COR-L47 (cell line): ENCODE measurements around the gene PCNA.
A peak's percentile ranks its signal among the peaks of the same experiment; 100 is the strongest.
"Not testable (repeated sequence)": the region's sequence is repeated elsewhere in the genome, so short reads cannot be mapped to it uniquely, and the experiment has no call there.

Experiments used
- DNase-seq: peaks from one replicate; lab custom pipeline; 2025; lab: John Stamatoyannopoulos, UW

Gene PCNA

DNA sequence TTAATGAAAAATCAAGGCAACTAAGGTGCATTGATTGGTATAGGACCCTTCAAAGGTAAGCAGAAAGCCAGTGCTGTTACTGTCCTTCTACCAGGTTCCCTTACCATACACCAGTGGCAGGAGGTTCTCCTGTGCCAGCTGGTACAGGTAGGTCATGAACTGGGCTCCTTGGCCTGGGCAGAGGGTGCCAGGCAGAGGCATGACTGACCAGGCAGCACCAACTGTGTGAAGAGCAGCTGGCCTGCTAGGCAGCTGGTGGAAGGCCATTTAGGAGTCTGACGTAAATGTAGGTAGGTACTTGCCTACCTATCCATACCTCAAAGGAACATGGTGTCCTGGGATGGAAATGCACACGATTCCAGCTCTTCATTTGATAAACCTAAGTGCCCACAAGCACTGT lies 23.3 kb downstream of the PCNA start:
- DNase-seq, result no peak

DNA sequence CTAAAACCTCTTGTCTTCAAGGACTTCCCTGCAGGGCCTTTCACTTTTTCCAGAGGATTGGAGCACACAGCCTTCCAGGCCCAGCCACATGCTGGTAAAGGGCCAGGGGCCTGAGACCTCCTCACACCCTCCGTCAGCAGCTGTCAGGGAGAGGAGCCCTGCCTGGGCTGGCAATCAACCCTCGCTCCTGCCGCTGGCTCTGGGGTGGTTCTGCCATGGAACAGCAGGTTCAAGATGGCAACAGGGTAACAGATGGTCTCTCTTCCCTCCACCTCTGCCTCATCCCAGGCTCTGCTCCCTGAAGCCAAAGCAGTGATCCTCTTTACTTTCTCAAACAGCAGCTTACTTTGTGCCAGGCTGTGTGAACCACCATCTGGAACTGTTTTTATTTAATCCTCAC lies 23.8 kb downstream of the PCNA start:
- DNase-seq, result no peak

DNA sequence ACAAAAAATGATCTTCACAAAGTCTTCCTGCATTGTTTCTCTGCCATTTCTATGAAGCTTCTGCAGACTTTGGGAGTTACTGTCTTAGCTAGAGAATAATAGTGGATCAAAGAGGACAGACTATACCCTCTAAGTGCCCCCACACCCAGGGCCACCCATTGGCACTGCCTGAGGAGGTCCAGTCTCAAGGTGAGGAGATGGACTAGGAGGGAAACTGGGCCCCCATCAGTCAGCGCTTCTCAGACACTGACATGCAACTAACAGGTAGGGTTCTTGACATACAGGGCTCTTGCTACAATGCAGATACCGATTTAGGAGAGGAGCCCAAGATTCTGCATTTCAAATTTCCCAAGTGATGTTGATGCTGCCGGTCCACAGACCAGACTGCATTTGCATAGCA lies 24.3 kb downstream of the PCNA start:
- no peak for DNase-seq

DNA sequence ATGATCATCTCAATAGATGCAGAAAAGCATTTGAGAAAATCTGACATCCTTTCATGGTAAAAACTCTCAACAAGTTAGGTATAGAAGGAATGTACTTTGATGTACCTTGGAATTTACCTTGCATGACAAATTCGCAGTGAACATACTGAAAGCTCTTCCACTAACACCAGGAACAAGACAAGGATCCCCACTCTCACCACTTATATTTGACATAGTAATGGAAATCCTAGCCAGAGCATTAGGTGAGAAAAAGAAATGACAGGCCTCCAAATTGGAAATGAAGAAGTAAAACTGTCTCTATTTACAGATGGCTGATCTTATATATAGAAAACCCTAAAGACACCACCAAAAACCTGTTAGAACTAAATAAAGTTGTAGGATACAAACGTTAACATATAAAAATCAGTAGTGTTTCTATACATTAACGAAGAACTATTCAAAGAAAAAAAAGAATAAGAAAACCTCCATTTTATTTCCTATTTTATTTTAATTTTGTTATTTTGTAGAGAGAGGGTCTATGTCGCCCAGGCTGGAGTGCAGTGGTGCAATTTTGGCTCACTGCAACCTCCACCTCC lies 26.9 kb downstream of the PCNA start:
- no peak for DNase-seq

DNA sequence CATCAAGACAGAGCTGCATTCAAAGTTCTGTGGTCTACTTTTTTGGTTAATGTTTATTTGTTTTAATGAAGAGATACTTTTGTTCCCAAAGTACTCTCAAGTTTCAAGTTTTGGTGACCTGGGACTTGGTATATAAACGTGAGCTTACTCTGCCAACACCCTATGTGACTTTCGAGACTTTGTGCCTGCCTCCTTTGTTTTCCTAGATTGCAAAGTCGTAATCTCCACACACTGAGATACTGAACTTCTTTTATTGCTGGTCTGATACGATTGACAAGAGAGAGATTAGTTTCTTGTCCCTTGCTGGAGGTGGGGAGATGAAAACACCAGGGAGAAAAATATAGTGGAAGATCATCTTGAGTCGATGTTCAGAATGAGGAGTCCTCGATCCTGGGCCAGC lies 27.9 kb downstream of the PCNA start:
- DNase-seq, result no peak

DNA sequence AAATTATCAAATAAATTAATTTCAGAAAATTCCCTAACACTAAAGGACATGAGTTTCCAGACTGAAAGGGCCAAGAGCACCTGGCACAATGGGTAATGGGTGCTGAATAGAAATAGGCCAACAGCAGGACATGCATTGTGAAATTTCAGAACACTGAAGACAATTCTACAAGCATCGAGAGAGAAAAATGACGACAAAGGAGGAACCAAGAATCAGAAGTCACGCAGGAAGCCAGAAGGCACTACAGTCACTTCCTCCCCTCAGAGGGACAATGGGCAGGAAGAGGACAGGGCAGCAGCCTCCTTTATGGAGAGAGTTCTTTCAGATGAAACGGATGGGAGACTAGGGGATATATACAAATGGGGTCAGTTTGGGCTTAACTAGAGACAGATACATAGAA lies 29.6 kb downstream of the PCNA start:
- DNase-seq, result no peak

DNA sequence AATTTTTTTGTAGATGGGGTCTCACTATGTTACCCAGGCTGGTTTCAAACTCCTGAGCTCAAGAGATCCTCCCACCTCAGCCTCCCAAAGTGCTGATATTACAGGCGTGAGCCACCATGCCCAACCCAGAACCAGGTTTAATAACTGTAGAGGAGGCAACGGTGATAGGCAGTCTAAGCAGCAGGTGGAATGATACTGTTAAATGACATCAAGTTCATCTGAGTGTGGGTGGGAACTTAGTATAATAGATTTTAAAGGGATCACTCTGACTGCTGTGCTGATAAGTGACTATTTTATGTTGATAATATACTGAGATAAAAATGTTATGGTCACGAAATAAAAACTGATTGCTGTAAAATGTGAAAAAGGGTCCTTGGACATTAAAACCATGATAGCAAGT lies 31.1 kb downstream of the PCNA start:
- DNase-seq, result no peak

DNA sequence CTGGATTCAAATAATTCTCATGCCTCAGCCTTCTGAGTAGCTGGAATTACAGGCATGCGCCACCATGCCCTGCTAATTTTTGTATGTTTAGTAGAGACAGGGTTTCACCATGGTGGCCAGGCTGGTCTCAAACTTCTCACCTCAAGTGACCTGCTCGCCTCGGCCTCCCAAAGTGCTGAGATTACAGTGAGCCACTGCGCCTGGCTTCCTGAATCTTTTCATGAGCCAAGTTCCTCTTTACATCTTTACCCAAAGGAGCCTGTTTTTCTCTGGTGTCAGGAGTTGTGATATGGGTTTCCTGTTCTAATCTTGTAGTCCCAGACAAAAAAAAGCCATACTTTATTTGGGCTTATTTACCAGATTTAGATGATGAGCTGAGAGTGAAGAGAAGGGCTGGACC lies 34.4 kb downstream of the PCNA start:
- no peak for DNase-seq

DNA sequence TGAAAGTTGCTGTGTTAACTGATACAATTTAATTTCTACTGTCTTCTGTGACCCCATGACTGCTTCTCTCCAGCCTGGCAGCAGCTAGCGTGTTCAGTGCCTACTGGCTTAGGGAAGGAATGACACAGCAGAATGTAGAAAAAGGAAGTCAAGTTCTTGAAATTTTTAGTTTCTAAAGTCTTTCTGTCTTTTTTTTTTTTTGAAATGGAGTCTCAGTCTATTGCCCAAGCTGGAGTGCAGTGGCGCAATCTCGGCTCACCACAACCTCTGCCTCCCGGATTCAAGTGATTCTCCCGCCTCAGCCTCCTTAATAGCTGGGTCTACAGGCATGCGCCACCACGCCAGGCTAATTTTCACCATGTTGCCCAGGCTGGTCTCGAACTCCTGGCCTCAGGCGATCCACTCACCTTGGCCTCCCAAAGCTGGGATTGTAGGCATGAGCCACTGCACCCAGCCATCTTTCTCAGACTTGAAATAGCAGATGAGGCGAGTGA lies 39.3 kb downstream of the PCNA start:
- DNase-seq, result no peak

DNA sequence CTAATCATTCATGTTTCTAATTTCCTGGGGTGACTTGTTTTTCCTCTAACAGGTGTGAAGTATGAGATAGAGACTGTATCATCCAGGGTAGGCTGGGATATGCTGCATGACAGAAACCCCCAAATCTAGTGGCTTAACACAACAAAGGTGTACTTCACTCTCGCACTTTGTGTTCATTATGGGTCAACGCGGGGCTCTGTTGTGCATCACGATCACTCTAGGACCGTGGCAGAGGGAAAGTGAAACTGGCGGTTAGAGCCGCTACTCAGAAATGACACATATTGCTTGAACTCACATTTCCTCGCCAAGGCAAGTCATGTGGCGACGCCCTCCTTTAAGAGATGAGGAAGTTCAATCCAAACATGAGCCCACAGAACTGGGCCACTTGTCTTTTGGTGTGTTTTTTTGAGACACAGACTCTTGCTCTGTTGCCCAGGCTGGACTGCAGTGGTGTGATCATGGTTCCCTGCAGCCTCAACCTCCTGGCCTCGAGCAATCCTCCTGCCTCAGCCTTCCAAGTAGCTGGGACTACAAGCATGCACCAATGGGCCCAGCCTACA lies 41.3 kb downstream of the PCNA start:
- DNase-seq, result no peak

DNA sequence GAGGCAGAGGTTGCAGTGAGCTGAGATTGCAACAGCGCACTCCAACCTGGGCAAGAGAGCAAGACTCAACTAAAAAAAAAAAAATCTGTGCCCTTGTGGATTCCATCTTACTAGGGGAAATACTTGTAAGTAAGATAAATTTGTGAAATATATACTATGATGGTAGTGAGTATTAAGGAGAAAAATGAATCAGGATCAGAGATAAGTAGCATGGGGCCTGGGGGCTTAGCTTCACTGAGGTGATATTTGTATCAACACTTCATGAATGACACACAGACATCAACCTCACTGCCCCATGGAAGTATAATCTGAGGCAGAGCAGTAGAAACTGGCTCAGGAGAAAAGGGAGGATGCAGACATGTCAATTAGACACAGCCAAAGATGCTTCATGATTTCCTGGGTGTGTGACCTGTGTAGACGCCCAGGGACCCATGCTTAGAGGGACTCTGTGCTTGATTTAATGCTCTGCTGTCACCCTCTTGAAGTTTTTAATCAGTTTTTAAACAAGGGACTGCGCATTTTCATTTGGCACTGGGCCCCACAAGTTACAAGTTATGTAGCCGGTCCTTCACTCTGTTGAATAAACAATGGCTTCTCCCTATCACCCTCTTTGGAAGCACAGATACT lies 41.9 kb downstream of the PCNA start:
- no peak for DNase-seq

DNA sequence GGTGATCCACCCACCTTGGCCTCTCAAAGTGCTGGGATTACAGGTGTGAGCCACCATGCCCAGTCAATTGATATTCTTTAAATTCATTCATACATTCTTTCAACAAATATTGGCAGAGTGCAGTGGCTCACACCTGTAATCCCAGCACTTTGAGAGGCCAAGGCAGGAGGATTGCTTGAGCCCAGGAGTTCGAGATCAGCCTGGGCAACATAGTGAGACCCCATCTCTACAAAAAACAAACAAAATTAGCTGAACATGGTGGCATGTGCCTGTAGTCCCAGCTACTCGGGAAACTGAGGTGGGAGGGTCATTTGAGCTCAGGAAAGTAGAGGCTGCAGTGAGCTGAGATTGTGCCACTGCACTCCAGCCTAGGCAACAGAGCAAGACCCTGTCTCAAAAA lies 42.8 kb downstream of the PCNA start:
- not testable (repeated sequence) for DNase-seq

DNA sequence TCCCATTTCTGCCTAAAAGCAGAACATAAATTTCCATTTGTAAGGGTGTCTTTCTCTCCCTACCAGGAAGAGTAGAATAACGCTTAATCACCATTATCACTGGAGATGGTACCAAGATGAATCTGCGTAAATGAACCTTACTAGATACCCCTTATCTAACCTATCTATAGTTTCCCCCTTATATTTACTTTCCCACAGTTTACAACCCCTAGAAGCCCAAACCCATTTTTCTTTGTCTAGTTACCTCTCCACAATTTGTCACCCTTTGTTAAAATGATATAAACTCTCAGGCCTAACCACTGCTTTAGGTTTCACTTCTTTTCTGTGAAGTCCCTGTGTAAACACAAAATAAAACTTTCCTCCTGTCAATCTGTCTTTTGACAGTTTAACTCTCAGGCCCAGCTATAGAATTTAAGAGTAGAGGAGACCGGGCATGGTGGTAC lies 45.5 kb downstream of the PCNA start:
- no peak for DNase-seq

DNA sequence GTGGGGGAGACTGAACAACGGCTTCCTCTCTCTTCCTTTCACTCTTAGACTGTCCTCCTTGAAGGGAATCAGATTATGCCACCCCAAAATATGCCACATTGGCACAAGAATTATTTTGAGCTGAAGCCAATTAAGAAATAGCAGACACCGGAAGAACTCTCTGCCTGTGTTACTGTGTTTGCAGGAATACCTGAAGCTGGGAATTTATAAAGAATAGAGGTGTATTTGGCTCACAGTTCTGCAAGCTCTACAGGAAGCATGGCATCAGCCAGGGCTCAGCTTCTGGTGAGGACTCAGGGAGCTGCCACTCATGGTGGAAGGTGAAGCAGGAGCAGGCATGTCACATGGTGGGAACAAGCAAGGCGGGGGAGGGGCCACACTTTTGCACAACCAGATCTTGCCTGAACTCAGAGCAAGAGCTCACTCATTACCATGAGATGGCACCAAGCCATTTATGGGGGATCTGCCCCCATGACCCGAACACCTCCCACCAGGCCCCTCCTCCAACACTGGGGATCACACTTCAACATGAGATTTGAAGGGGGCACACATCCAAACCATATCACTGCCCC lies 46.0 kb downstream of the PCNA start:
- no peak for DNase-seq

DNA sequence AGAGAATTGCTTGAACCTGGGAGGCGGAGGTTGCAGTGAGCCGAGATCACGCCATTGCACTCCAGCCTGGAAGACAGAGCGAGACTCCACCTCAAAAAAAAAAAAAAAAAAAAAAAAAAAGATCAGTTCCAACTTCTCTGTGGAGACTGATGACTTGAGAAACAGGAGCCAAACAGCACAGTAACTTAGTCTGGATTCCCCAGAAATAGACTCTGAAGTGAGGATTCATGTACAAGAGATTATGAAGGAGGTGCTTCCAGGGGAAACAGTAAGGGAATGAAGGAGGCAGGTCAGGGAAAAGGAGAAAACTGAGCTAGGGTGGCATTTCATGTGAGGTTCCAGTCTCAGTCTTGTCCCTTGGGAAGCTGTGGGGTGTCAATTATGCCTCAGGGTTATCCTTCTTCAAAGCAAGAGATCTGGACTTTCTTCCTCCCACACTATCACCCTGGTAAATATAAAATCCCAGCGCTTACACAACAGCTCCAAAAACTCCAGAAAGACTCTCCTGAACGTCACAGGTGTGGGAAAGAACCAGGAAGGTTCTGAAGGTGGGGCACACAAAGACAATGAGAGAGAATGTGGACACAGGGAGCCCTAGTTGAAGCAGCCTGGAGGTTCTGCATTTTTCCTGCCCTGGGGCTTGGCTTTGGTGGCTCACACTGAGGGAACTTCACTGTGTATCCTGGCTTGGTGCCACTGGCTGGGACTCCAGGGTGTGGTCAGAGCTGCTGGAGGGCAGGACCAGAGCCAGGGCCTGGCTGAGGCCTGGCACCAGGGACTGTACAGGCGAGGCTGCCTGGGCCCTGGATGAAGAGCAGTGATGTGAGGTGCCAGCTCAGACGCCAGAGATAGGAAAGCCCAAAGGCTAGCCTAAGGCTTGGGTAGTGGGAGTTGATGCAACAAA lies 46.8 kb downstream of the PCNA start:
- peak; percentile 39 for DNase-seq

DNA sequence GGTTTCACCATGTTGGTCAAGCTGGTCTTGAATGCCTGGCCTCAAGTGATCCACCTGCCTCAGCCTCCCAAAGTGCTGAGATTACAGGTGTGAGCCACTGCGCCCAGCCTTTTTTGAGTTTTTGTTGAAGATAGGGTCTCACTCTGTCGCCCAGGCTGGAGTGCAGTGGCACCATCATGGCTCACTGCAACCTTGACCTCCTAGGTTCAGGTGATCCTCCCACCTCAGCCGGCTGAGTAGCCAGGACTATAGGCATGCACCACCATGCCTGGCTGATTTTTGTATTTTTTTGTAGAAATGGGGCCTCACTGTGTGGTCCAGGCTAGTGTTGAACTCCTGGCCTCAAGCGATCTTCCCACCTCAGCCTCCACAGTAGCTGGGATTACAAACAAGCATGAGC lies 47.8 kb downstream of the PCNA start:
- not testable (repeated sequence) for DNase-seq

DNA sequence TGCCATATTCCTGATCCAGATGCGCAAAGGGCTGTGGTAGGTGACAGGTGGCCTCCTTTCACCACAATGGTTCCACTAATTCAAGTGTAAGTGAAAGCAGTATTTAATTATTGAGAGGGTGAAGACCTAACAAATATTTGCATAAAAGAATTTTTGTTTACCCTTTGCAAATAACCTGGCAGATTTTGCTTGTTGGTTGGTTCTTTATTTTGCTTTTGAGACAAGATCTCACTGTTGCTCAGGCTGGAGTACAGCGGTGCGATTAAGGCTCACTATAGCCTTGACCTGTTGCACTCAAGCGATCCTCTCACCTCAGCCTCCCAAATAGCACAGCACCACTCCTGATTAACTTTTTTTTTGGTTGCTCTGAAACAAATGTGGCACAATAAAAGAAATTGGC lies 49.2 kb downstream of the PCNA start:
- no peak for DNase-seq

DNA sequence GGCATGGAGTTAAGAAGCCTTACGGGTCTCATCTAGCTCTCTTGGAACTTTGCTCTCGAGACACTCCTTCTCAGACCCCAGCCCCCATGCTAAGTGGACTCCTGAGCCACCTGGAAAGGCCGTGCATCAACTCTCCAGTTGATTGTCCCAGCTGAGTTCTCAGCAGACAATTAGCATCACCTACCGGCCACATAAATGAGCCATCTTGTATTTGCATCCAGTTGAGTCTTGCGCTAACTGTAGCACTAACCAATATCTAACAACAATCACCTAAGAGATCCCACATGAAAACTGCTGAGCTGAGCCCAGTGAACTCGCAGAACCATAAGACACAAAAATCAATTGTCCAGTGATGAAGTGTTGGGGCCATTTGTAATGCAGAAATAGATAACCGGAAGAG lies 49.7 kb downstream of the PCNA start:
- no peak for DNase-seq

DNA sequence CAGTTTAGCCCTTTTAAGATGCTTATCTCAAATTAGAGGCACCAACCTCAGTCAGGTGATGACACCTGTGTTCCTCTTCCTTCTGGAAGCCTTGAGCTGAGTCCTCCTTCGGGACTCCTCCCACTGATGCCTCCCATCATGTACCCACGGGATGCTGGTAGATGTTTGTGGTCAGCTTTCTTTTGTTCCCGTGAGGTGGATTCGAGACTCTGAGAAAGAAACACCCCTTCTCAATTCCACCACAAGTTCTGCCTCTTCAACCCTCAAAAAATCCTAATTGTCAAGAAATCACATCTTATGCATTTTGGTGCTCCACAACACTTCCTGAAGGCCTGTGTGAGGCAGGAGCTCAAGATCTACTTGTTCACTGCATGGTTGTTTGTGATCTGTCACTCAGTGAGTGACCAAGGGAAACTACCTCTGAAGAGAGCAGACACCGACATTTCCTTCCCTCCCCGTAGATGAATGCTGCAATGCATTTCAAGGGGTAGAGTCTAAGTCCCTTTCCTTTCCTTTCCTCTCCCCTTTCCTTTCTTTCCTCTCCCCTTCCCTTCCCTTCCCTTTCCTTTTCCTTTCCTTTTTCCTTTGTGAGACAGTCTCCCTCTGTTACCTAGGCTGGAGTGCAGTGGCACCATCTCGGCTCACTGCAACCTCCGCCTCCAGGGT lies 50.5 kb downstream of the PCNA start:
- no peak for DNase-seq

DNA sequence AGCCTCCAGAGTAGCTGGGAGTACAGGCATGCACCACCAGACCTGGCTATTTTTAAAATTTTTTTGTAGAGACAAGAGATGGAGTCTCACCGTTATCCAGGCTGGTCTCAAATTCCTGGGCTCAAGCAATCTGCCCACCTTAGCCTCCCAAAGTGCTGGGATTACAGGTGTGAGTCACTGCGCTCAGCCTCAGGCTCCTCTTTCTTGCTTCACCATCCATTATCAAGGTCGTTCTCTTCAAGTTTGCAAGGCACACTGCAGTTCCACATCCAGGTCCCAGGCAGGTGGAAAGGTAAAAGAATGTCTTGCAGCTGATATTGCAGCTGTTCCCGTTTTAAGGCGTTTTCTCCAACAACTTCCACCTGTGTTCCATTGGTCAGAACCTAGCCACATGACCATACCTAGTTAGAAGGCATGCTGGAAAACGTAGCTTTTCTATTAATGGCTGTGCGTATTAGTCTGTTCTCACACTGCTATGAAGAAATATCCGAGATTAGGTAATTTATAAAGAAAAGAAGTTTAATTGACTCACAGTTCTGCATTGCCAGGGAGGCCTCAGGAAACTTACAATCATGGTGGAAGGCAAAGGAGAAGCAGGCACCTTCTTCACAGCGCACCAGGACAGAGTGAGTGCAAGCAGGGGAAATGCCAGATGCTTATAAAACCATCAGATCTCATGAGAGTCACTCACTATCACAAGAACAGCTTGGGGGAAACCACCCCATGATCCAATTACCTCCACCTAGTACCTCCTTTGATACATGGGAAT lies 51.7 kb downstream of the PCNA start:
- no peak for DNase-seq

DNA sequence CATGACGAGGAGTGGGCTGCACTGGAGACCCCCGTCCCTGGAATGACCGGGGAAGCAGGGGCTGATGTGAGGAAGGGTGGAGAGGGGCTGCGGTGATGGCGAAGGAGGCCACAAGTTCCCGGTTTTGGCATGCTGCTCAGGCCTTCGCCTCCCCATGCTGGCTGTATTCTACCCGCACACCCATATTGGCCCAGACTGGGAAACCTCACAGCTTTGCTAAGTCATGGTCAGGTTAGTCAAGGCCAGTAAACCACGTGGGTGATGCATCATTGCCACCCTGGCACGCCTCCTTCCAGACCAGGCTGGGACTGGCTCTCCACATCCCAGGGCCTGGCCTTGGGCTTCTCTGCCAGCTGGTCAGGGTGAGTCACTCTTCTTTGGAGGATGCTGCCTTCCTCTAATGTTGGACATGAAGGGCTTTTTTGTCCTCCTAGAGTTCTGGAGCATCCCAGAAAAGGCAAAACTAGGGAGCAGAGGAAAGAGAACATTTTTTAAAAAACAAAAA lies 53.8 kb downstream of the PCNA start:
- no peak for DNase-seq
